Right atrium auricular region (tissue), 2 donors: ENCODE results near the gene RAB20. TPM values are rescaled to one million over a fixed set of nuclear protein-coding genes. Genes with fewer than 3 reads are reported as not detected.

Experiments used
- DNase-seq: peaks from one replicate; pipeline ENCODE4 v3.0.0-alpha.2; 2019; ENCODE audit warnings: low spot score
- H3K27ac ChIP-seq, 2 donors: fragments of 200-600 bp; sonication (generic); 1 replicate in 1 of 2; 2 replicates in 1 of 2; pipeline ENCODE4 v1.5.1; 2016 to 2019
- H3K27me3 ChIP-seq, 2 donors: fragments of 200-600 bp; sonication (generic); one replicate each; pipeline versions ENCODE4 v1.5.1 to v1.6.0; 2017 to 2019
- H3K36me3 ChIP-seq: fragments of 200-600 bp; sonication (generic); one replicate; pipeline ENCODE4 v1.5.1; 2016
- H3K4me1 ChIP-seq, 2 donors: fragments of 200-600 bp; sonication (generic); one replicate each; pipeline versions ENCODE4 v1.5.1 to v1.6.0; 2017 to 2019
- H3K4me3 ChIP-seq, 2 donors: fragments of 200-600 bp; sonication (generic); 1 replicate in 1 of 2; 2 replicates in 1 of 2; pipeline ENCODE4 v1.5.1; 2017 to 2019; ENCODE audit warnings: mild to moderate bottlenecking in 1 of 2, moderate library complexity in 1 of 2
- H3K9me3 ChIP-seq, 2 donors: fragments of 200-600 bp; sonication (generic); one replicate each; pipeline ENCODE4 v1.5.1; 2019
- CTCF ChIP-seq, 2 donors: fragments of 200-600 bp; sonication (generic); IDR thresholded peaks; one replicate each; pipeline ENCODE4 v1.5.1; 2019; ENCODE audit warnings: antibody characterized with exemption in 2 of 2
- total RNA-seq, 2 donors: library from RNA; depleted of rRNA; stranded (reverse); fragments of >200 nt; gene quantifications; one replicate each; pipeline ENCODE4 v1.1.0, GENCODE V29; 2016

Gene RAB20
- total RNA-seq, 2 donors from 2014 or later: 10.8 to 15.7 TPM

- H3K27ac ChIP-seq: peak overlapping the region; percentile 92 to 95
- no peak for DNase-seq
- no peak for TF ChIP-seq CTCF (IDR thresholded peaks at IDR 0.05)
- peak overlapping the region; percentile 78 for H3K4me3 ChIP-seq
- H3K4me1 ChIP-seq: peaks cover 0 to 24% of the 10 kb centered on the region in 2 donors
- H3K9me3 ChIP-seq: no peaks in the 10 kb centered on the region
- no peaks in the 10 kb centered on the region for H3K27me3 ChIP-seq
- no peaks in the 10 kb centered on the region for H3K36me3 ChIP-seq
Measured at GRCh38 chr13:110560601-110561343, 750 bp downstream of the RAB20 start.

- peaks cover 0 to 24% of the 10 kb centered on the region in 2 donors for H3K4me1 ChIP-seq
- no peaks in the 10 kb centered on the region for H3K36me3 ChIP-seq
- no peaks in the 10 kb centered on the region for H3K9me3 ChIP-seq
- H3K4me3 ChIP-seq: peak overlapping the region; percentile 78
- no peak for DNase-seq
- no peaks in the 10 kb centered on the region for H3K27me3 ChIP-seq
- no peak for TF ChIP-seq CTCF (IDR thresholded peaks at IDR 0.05)
- H3K27ac ChIP-seq: peak overlapping the region; percentile 92 to 95
Measured at GRCh38 chr13:110559986-110560385, 1.5 kb downstream of the RAB20 start.

- TF ChIP-seq CTCF (IDR thresholded peaks at IDR 0.05): no peak
- Histone ChIP-seq H3K4me1 (peaks cover 0 to 24% of the 10 kb centered on the region in 2 donors), H3K4me3 (peak overlapping the region; percentile 17 to 78), H3K9me3 (no peaks in the 10 kb centered on the region), H3K36me3 (no peaks in the 10 kb centered on the region), H3K27me3 (no peaks in the 10 kb centered on the region), H3K27ac (peak overlapping the region; percentile 92 to 95)
- DNase-seq: no peak
Measured at GRCh38 chr13:110559429-110559943, 2.0 kb downstream of the RAB20 start.

GRCh38 chr13:110557610-110558305 lies 3.8 kb downstream of the RAB20 start:
- no peak for TF ChIP-seq CTCF (IDR thresholded peaks at IDR 0.05)
- peaks cover 0 to 20% of the 10 kb centered on the region in 2 donors for H3K4me1 ChIP-seq

GRCh38 chr13:110557082-110557481 lies 4.4 kb downstream of the RAB20 start:
- no peak for TF ChIP-seq CTCF (IDR thresholded peaks at IDR 0.05)
- no peaks in the 10 kb centered on the region for H3K9me3 ChIP-seq
- H3K4me1 ChIP-seq: peaks cover 0 to 15% of the 10 kb centered on the region in 2 donors
- no peaks in the 10 kb centered on the region for H3K36me3 ChIP-seq
- H3K27ac ChIP-seq: no peak overlapping the region
- no peaks in the 10 kb centered on the region for H3K27me3 ChIP-seq
- no peak overlapping the region for H3K4me3 ChIP-seq
- DNase-seq: no peak

More at GRCh38 chr13:110557610-110558305, 3.8 kb downstream of the RAB20 start:
- H3K9me3 ChIP-seq: no peaks in the 10 kb centered on the region
- H3K27ac ChIP-seq: no peak overlapping the region
- no peak overlapping the region for H3K4me3 ChIP-seq
- H3K27me3 ChIP-seq: no peaks in the 10 kb centered on the region
- DNase-seq: no peak
- no peaks in the 10 kb centered on the region for H3K36me3 ChIP-seq
